ENCODE results near the gene CACNA1C. TPM values are rescaled to one million over a fixed set of nuclear protein-coding genes. Genes with fewer than 3 reads are reported as not detected.

The CACNA1C gene
- total and polyA plus RNA-seq, 2 donors (not counting 1 experiment from before 2014, with no cell fraction given) = 0.01 to 0.02 TPM

DNA sequence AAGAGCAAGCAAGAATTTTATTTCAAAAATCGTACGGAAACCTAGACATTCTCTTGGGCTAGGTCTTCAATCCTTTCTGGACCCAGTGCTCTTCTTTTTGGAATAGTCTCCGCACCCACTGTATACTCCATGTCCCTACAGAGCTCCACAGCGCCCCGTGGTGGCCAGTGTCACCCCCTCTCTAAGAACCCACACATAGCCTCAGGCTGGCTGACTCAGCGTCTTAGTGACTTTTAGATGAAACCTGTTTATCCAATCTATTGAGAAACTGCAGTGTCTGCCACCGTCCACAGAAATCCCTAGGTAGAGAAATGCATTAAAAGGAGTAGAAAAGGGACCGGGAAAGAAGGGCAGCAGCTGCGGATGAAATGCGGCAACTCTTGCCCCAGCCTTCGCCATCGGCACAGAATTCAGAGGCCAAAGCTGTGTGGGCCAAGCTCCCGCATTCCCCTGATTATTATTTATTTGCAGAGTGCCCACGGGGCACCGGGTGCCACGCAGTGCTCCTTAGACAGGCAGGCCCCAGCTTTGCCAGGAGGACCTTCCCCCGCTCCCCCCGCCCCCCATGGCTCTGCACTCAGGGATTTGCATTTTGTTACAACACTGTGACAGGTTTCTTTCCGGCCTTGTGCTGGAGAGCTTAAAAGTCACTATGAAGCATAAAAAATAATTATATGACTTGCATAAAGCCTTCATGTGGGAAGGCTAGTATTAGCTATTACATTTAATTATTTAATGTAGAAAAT is 571.9 kb downstream of the CACNA1C start:
- Histone ChIP-seq H3K4me3 (ENCODE audit: control extremely low read depth in 1 of 5, extremely low read depth in 1 of 5, insufficient read depth in 1 of 5, low read depth in 2 of 5, low read length in 4 of 5) (no peak overlapping the region), H3K79me2 (ENCODE audit: control insufficient read depth, insufficient read depth, low read length) (no peaks in the 10 kb centered on the region), H3K4me1 (ENCODE audit: control insufficient read depth in 2 of 2, insufficient read depth in 2 of 2, low read length in 2 of 2) (no peaks in the 10 kb centered on the region), H2AFZ (ENCODE audit: insufficient read depth, low read depth, low read length, poor library complexity, severe bottlenecking) (no peak overlapping the region), H3K9me3 (ENCODE audit: control extremely low read depth in 1 of 3, control insufficient read depth in 2 of 3, insufficient read depth in 1 of 3, low read length in 2 of 3) (no peaks in the 10 kb centered on the region), H4K20me1 (ENCODE audit: control insufficient read depth, insufficient read depth, low read length, poor library complexity, severe bottlenecking) (no peaks in the 10 kb centered on the region), H3K27me3 (replicated peaks in 1 of 4; ENCODE audit: control extremely low read depth in 1 of 4, control insufficient read depth in 3 of 4, insufficient read depth in 4 of 4, low read length in 3 of 4) (peaks cover 0 to 15% (median 0%) of the 10 kb centered on the region in 4 experiments), H3K9ac (ENCODE audit: low read length) (no peak overlapping the region), H3K36me3 (replicated peaks in 1 of 2; ENCODE audit: control extremely low read depth in 1 of 2, control insufficient read depth in 1 of 2, extremely low read depth in 1 of 2, insufficient read depth in 2 of 2, low read length in 1 of 2) (no peaks in the 10 kb centered on the region), H3K27ac (ENCODE audit: low read length in 2 of 2) (no peak overlapping the region), H3K4me2 (replicated peaks; ENCODE audit: low read depth, low read length, poor library complexity, severe bottlenecking) (no peak overlapping the region)
- intact Hi-C loops (cut with micrococcal nuclease) = no loop called here
- Mint-ChIP-seq H3K4me3 (no peak overlapping the region), H3K9me3 (ENCODE audit: insufficient read depth) (no peaks in the 10 kb centered on the region), H3K4me1 (peaks cover 4% of the 10 kb centered on the region), H3K27me3 (peaks cover 49% of the 10 kb centered on the region), H3K27ac (no peak overlapping the region)
- ATAC-seq (ENCODE audit: low read depth) = no peak
- CTCF ChIA-PET = no interaction called here
- DNase-seq = no peak
- 58% methylated on average over 12 of the region's 19 CpGs for WGBS (ENCODE audit: insufficient coverage)
- POLR2A ChIA-PET = no interaction called here
- TF ChIP-seq EZH2 (IDR thresholded peaks at IDR 0.05; ENCODE audit: borderline replicate concordance, insufficient read depth, low read depth, low read length, poor library complexity, severe bottlenecking) = no peak
- TF ChIP-seq, protein P1, sequence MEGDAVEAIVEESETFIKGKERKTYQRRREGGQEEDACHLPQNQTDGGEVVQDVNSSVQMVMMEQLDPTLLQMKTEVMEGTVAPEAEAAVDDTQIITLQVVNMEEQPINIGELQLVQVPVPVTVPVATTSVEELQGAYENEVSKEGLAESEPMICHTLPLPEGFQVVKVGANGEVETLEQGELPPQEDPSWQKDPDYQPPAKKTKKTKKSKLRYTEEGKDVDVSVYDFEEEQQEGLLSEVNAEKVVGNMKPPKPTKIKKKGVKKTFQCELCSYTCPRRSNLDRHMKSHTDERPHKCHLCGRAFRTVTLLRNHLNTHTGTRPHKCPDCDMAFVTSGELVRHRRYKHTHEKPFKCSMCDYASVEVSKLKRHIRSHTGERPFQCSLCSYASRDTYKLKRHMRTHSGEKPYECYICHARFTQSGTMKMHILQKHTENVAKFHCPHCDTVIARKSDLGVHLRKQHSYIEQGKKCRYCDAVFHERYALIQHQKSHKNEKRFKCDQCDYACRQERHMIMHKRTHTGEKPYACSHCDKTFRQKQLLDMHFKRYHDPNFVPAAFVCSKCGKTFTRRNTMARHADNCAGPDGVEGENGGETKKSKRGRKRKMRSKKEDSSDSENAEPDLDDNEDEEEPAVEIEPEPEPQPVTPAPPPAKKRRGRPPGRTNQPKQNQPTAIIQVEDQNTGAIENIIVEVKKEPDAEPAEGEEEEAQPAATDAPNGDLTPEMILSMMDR (IDR thresholded peaks at IDR 0.05) = no peak

DNA sequence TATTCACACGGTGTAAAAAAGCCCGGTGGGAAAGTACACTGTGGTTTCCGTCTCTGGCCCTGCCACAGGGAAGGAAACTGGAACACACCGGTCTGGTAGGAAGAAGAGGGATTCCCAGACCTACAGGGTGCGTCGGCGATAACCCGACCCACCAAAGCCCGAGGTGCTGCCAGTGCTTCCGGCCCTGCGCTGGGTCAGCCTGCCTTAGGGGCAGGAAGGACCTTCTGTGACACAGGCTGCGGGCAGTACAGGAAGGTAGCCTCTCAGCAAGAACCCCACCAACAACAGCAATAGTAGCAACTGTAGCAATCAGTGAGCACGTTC is 572.5 kb downstream of the CACNA1C start:
- no peaks in the 10 kb centered on the region for H3K79me2 ChIP-seq (ENCODE audit: control insufficient read depth, insufficient read depth, low read length)
- no peak overlapping the region for H3K27ac ChIP-seq (ENCODE audit: low read length in 2 of 2)
- no peaks in the 10 kb centered on the region for H3K4me1 ChIP-seq (ENCODE audit: control insufficient read depth in 2 of 2, insufficient read depth in 2 of 2, low read length in 2 of 2)
- ChIA-PET POLR2A (no interaction called here), CTCF (no interaction called here)
- H3K4me3 Mint-ChIP-seq = no peak overlapping the region
- no peaks in the 10 kb centered on the region for H3K9me3 ChIP-seq (ENCODE audit: control extremely low read depth in 1 of 3, control insufficient read depth in 2 of 3, insufficient read depth in 1 of 3, low read length in 2 of 3)
- H3K4me2 ChIP-seq (replicated peaks; ENCODE audit: low read depth, low read length, poor library complexity, severe bottlenecking) = no peak overlapping the region
- ATAC-seq (ENCODE audit: low read depth) (no peak), DNase-seq (no peak)
- H3K4me1 Mint-ChIP-seq = peaks cover 4% of the 10 kb centered on the region
- no peak overlapping the region for H2AFZ ChIP-seq (ENCODE audit: insufficient read depth, low read depth, low read length, poor library complexity, severe bottlenecking)
- H3K27me3 Mint-ChIP-seq = peaks cover 49% of the 10 kb centered on the region
- intact Hi-C loops (cut with micrococcal nuclease) = no loop called here
- no peak overlapping the region for H3K27ac Mint-ChIP-seq
- no peaks in the 10 kb centered on the region for H3K9me3 Mint-ChIP-seq (ENCODE audit: insufficient read depth)
- WGBS (ENCODE audit: insufficient coverage) = 23% methylated on average over 12 of the region's 13 CpGs
- no peak overlapping the region for H3K9ac ChIP-seq (ENCODE audit: low read length)
- no peaks in the 10 kb centered on the region for H4K20me1 ChIP-seq (ENCODE audit: control insufficient read depth, insufficient read depth, low read length, poor library complexity, severe bottlenecking)
- no peak overlapping the region for H3K4me3 ChIP-seq (ENCODE audit: control extremely low read depth in 1 of 5, extremely low read depth in 1 of 5, insufficient read depth in 1 of 5, low read depth in 2 of 5, low read length in 4 of 5)
- TF ChIP-seq, protein P1 (IDR thresholded peaks at IDR 0.05) = no peak
- no peak for TF ChIP-seq EZH2 (IDR thresholded peaks at IDR 0.05; ENCODE audit: borderline replicate concordance, insufficient read depth, low read depth, low read length, poor library complexity, severe bottlenecking)
- no peaks in the 10 kb centered on the region for H3K36me3 ChIP-seq (replicated peaks in 1 of 2; ENCODE audit: control extremely low read depth in 1 of 2, control insufficient read depth in 1 of 2, extremely low read depth in 1 of 2, insufficient read depth in 2 of 2, low read length in 1 of 2)
- H3K27me3 ChIP-seq (replicated peaks in 1 of 4; ENCODE audit: control extremely low read depth in 1 of 4, control insufficient read depth in 3 of 4, insufficient read depth in 4 of 4, low read length in 3 of 4) = peaks cover 0 to 15% (median 0%) of the 10 kb centered on the region in 4 experiments

Data from B cell (primary cell).